ENCODE data around the gene HBG2.

DNA sequence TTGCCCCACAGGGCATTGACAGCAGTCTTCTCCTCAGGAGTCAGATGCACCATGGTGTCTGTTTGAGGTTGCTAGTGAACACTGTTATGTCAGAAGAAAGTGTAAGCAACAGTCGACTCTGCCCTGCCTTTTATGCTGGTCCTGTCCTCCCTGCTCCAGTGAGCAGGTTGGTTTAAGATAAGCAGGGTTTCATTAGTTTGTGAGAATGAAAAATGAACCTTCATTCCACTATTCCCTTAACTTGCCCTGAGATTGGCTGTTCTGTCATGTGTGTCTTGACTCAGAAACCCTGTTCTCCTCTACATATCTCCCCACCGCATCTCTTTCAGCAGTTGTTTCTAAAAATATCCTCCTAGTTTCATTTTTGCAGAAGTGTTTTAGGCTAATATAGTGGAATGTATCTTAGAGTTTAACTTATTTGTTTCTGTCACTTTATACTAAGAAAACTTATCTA, 20.2 kb downstream of the HBG2 start, which contains the start of gene HBD:
- TF ChIP-seq, protein P1, sequence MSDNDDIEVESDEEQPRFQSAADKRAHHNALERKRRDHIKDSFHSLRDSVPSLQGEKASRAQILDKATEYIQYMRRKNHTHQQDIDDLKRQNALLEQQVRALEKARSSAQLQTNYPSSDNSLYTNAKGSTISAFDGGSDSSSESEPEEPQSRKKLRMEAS (IDR thresholded peaks at IDR 0.05) = no peak
- TF ChIP-seq NFIC (IDR thresholded peaks at IDR 0.05) (no peak), FOXM1 (IDR thresholded peaks at IDR 0.05; ENCODE audit: borderline replicate concordance, low read depth) (no peak), TCF12 (IDR thresholded peaks at IDR 0.05; ENCODE audit: low read depth) (no peak), ZBTB7A (IDR thresholded peaks at IDR 0.05; ENCODE audit: low read depth) (no peak), YY1 (IDR thresholded peaks at IDR 0.05; ENCODE audit: low read depth) (no peak), RAD21 (IDR thresholded peaks at IDR 0.05; ENCODE audit: low read depth) (no peak), TAF1 (IDR thresholded peaks at IDR 0.05; ENCODE audit: low read depth) (no peak), EP300 (IDR thresholded peaks at IDR 0.05; ENCODE audit: borderline replicate concordance) (no peak)
- TF ChIP-seq, protein P2, sequence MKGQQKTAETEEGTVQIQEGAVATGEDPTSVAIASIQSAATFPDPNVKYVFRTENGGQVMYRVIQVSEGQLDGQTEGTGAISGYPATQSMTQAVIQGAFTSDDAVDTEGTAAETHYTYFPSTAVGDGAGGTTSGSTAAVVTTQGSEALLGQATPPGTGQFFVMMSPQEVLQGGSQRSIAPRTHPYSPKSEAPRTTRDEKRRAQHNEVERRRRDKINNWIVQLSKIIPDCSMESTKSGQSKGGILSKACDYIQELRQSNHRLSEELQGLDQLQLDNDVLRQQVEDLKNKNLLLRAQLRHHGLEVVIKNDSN (IDR thresholded peaks at IDR 0.05) = no peak

Measured in Ishikawa (cell line).